Smooth muscle cell of the brain vasculature (primary cell): Measurements from ENCODE around the gene ZC3H10.

Experiments used
- DNase-seq: peaks from one replicate; pipeline ENCODE4 v3.0.0-alpha.2; 2012; ENCODE audit warnings: low read depth, low spot score

The ZC3H10 gene

GRCh38 chr12:56127888-56128669, 10.0 kb downstream of the ZC3H10 start, which contains the start of gene ESYT1:
TSS of gene ESYT1 (plus strand) at chr12:56128267. CDS start at chr12:56128320, 53 bp downstream.
- peak; percentile 99 for DNase-seq

- DNase-seq = no peak
Observed at GRCh38 chr12:56128670-56129205, 10.7 kb downstream of the ZC3H10 start.

GRCh38 chr12:56129206-56129941, 11.3 kb downstream of the ZC3H10 start:
- no peak for DNase-seq

GRCh38 chr12:56129942-56130495, 12.0 kb downstream of the ZC3H10 start:
- DNase-seq = no peak

GRCh38 chr12:56130876-56131275, 12.8 kb downstream of the ZC3H10 start:
- no peak for DNase-seq

GRCh38 chr12:56134897-56135296, 16.8 kb downstream of the ZC3H10 start:
- DNase-seq = no peak

- DNase-seq = no peak
Observed at GRCh38 chr12:56137853-56138571, 19.9 kb downstream of the ZC3H10 start.

- no peak for DNase-seq
Observed at GRCh38 chr12:56141946-56142784, 24.1 kb downstream of the ZC3H10 start.

GRCh38 chr12:56143217-56143616, 25.2 kb downstream of the ZC3H10 start:
- no peak for DNase-seq

- no peak for DNase-seq
Observed at GRCh38 chr12:56143870-56144269, 25.8 kb downstream of the ZC3H10 start.

GRCh38 chr12:56145217-56145616, 27.2 kb downstream of the ZC3H10 start:
- no peak for DNase-seq

GRCh38 chr12:56146492-56147460, 28.7 kb downstream of the ZC3H10 start:
- DNase-seq = no peak

GRCh38 chr12:56150563-56150962, 32.5 kb downstream of the ZC3H10 start:
- DNase-seq = no peak

- DNase-seq = no peak
Observed at GRCh38 chr12:56151672-56152131, 33.6 kb downstream of the ZC3H10 start.

- peak; percentile 78 for DNase-seq
Observed at GRCh38 chr12:56152132-56152755, 34.2 kb downstream of the ZC3H10 start, which contains the start of gene MYL6B. TSS of gene MYL6B (plus strand) at chr12:56152587. CDS start at chr12:56153919, 1,332 bp downstream.

GRCh38 chr12:56152756-56153677, 35.0 kb downstream of the ZC3H10 start:
- DNase-seq = no peak

- DNase-seq = no peak
Observed at GRCh38 chr12:56153678-56154065, 35.6 kb downstream of the ZC3H10 start.
